AG04450 (cell line): ENCODE data around the gene SLIT3. TPM values are rescaled to one million over a fixed set of nuclear protein-coding genes. Genes with fewer than 3 reads are reported as not detected.
A peak's percentile ranks its signal among the peaks of the same experiment; 100 is the strongest.

Experiments
- CTCF ChIA-PET: fragments of 300-600, 350-600 bp; formaldehyde crosslinking; extraction: SDS; loops from one replicate; lab custom pipeline; 2022; ENCODE audit warnings: antibody characterized with exemption, inconsistent platforms; lab: Charles Lee
- POLR2A ChIA-PET: fragments of 350-600 bp; formaldehyde crosslinking; extraction: SDS; loops from one replicate; lab custom pipeline; 2021; ENCODE audit warnings: antibody characterized with exemption, inconsistent platforms; lab: Yijun Ruan, JAX
- DNase-seq: peaks from one replicate; pipeline ENCODE4 v3.0.0-alpha.2; 2011; ENCODE audit warnings: low read depth, low spot score
- H3K27ac ChIP-seq: one replicate; pipeline ENCODE4 v1.5.1; 2012; ENCODE audit warnings: low read depth, low read length, control low read depth
- H3K27me3 ChIP-seq: one replicate; pipeline ENCODE4 v1.6.0; 2012; ENCODE audit warnings: low read length; ENCODE audit not compliant: control insufficient read depth, insufficient read depth
- H3K4me3 ChIP-seq: 2 replicates; pipeline ENCODE4 v1.5.1; 2011; ENCODE audit warnings: mild to moderate bottlenecking, low read depth, low read length, control low read depth
- H3K9me3 ChIP-seq: 2 replicates; pipeline ENCODE4 v1.5.1; 2012; ENCODE audit warnings: low read length; ENCODE audit not compliant: control insufficient read depth, insufficient read depth
- polyA plus RNA-seq: library from polyadenylated mRNA; depleted of rRNA; stranded (reverse); fragments of >200 nt; gene quantifications from 2 replicates; pipeline ENCODE4 v1.2.3, GENCODE V29; 2011
- TF ChIP-seq, protein P1 (sequence below): IDR thresholded peaks from 2 replicates; pipeline ENCODE4 v1.5.1; 2011; ENCODE audit warnings: low read depth, low read length, control low read depth, inconsistent platforms

SLIT3 gene
- polyA plus RNA-seq, 1 experiment: 0.26 TPM

GRCh38 chr5:168878135-168878745 is 422.7 kb downstream of the SLIT3 start:
- CTCF ChIA-PET: no interaction called here
- Histone ChIP-seq H3K27me3 (no peaks in the 10 kb centered on the region), H3K9me3 (no peaks in the 10 kb centered on the region), H3K27ac (no peak overlapping the region), H3K4me3 (no peak overlapping the region)
- no peak for DNase-seq
- POLR2A ChIA-PET: no interaction called here
- TF ChIP-seq, protein P1, sequence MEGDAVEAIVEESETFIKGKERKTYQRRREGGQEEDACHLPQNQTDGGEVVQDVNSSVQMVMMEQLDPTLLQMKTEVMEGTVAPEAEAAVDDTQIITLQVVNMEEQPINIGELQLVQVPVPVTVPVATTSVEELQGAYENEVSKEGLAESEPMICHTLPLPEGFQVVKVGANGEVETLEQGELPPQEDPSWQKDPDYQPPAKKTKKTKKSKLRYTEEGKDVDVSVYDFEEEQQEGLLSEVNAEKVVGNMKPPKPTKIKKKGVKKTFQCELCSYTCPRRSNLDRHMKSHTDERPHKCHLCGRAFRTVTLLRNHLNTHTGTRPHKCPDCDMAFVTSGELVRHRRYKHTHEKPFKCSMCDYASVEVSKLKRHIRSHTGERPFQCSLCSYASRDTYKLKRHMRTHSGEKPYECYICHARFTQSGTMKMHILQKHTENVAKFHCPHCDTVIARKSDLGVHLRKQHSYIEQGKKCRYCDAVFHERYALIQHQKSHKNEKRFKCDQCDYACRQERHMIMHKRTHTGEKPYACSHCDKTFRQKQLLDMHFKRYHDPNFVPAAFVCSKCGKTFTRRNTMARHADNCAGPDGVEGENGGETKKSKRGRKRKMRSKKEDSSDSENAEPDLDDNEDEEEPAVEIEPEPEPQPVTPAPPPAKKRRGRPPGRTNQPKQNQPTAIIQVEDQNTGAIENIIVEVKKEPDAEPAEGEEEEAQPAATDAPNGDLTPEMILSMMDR: no peak

DNA sequence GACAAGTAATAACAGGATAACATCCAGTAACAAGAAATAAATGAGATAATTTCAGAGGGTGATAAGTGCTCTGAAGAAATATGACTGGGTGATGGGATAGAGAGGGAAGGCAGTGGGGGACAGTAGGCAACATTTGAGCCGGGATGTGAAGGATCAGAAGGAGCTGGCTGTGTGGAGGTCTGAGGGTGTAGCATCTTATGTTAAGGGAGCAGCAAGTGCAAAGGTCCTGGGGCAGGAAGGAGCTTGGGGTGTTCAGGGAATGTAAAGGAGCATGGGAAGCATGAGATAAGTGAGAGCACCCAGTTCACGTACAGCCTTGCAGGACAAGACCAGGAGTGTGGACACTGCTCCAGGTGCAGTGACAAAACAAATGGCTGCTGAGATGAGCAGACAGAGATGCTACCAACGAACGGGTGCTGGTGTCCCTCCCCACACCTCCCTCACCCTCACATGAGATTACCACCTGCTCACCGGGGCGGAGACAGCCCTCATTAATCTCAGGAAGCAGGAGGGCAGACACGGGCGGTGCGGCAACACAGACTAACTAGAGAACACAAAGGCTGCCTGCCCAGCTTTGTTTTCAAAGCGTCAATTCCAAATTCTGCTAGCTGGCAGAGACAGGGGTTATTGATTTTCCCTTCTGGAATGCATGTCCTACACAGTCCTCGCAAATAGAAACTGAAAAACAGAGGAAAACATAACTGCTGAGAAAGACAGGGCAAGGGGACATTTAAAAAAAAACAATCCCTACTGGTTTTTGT is 423.6 kb downstream of the SLIT3 start:
- no peaks in the 10 kb centered on the region for H3K9me3 ChIP-seq
- ChIA-PET POLR2A (no interaction called here), CTCF (no interaction called here)
- no peak overlapping the region for H3K4me3 ChIP-seq
- TF ChIP-seq, protein P1: no peak
- no peak overlapping the region for H3K27ac ChIP-seq
- no peaks in the 10 kb centered on the region for H3K27me3 ChIP-seq
- no peak for DNase-seq

DNA sequence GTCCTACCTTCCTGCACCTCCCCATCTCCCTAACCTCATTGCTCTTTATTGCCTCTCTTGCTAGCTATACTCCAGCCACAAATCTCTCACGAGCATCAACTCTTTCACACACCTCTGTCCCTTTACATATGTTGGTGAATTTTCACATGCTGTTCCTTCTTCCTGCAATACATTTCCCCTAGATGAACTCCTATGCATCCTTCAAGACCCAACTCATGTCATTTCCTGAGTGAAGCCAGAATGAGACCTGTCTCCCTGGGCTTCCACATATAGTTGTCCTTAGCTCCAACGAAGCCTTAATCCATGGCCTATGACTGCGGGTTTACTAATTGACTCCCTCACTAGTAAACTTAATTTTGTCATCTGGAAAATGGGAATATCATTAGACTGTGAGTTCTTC is 424.5 kb downstream of the SLIT3 start:
- Histone ChIP-seq H3K27ac (no peak overlapping the region), H3K9me3 (no peaks in the 10 kb centered on the region), H3K4me3 (no peak overlapping the region), H3K27me3 (no peaks in the 10 kb centered on the region)
- DNase-seq: no peak
- POLR2A ChIA-PET: no interaction called here
- CTCF ChIA-PET: no interaction called here
- TF ChIP-seq, protein P1: no peak

DNA sequence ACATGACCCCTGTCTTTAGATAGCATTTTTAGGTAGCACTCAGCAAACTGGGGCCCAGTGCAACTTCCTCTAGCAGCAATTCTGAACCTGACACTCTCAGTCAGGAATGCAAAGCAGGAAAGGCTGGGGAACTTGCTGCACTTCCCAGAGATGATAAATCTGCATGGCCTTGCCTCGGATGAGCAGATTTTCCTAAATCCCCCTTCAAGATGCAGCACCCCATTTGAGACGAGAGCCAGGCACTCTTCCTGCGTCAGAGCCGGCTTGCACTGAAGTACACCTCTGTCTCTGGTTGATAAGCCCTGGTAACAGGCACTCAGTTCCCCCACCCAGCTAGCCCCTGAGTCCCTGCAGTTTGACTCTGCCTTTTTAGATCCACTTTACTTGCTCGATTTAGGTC is 425.1 kb downstream of the SLIT3 start:
- TF ChIP-seq, protein P1: no peak
- Histone ChIP-seq H3K27me3 (no peaks in the 10 kb centered on the region), H3K27ac (no peak overlapping the region), H3K4me3 (no peak overlapping the region), H3K9me3 (no peaks in the 10 kb centered on the region)
- ChIA-PET POLR2A (no interaction called here), CTCF (no interaction called here)
- DNase-seq: no peak

DNA sequence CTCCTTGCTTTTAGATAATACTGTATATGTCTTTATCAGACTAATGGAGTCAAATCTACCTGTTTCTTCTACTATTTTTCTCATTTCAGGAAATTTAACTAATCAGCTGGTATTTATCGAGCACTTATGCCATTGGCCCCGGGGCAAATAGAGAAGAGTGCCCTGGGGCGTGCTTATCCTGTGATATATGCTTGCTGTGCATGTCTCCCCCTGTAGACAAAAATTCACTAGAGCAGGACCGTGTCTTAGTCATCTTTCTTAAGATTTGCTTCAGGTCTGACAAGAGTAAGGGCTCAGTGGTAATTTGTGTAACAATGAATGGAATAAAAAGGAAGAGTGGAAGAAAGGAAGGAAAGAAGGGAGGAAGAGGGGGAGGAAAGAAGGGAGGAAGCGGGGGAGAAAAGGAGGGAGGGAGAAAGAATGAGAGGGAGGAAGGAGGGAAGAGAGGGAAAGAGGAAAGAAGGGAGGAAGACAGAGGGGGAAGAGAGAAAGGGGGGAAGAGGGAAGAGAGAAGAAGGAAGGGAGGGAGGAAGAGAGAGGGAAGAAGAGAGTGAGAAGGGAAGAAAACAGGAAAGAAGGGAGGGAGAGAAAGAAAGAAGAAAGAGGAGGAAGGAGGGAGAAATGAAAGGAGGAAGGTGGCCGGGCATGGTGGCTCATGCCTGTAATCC is 426.1 kb downstream of the SLIT3 start:
- no peak overlapping the region for H3K27ac ChIP-seq
- TF ChIP-seq, protein P1: peak; percentile 27; the same call in 1 of the 2 replicates
- H3K4me3 ChIP-seq: no peak overlapping the region
- ChIA-PET CTCF (no interaction called here), POLR2A (no interaction called here)
- H3K27me3 ChIP-seq: no peaks in the 10 kb centered on the region
- no peaks in the 10 kb centered on the region for H3K9me3 ChIP-seq
- no peak for DNase-seq
